OCI-LY7 (cell line): ENCODE measurements around the gene LTB. TPM values are rescaled to one million over a fixed set of nuclear protein-coding genes. Genes with fewer than 3 reads are reported as not detected.
A peak's percentile ranks its signal among the peaks of the same experiment; 100 is the strongest.

ENCODE experiments used
- BruUV-seq: library from RNA; stranded (reverse); fragments of 400-500 nt; replicated peaks from 2 replicates; lab custom pipeline; 2021; lab: Mats Ljungman, UMichigan
- CTCF ChIA-PET: fragments of 300-600 bp; sonication (Branson Sonifier 250); formaldehyde crosslinking; loops from one replicate; lab custom pipeline; 2022; ENCODE audit warnings: antibody characterized with exemption; ENCODE audit not compliant: unreplicated experiment; lab: Charles Lee
- POLR2A ChIA-PET: fragments of 300-600 bp; sonication (Branson Sonifier 250); formaldehyde crosslinking; loops from one replicate; lab custom pipeline; 2022; ENCODE audit warnings: antibody characterized with exemption; lab: Charles Lee
- DNase-seq: peaks from one replicate; pipeline ENCODE4 v3.0.0-alpha.2; 2015; ENCODE audit warnings: low spot score
- H2AFZ ChIP-seq: fragments of 200-600 bp; sonication (generic), shearing (Covaris generic); 2 replicates; pipeline ENCODE4 v1.6.1; 2014; ENCODE audit warnings: mild to moderate bottlenecking, antibody characterized with exemption, low read length, moderate library complexity
- H3K27ac ChIP-seq: fragments of 200-600 bp; sonication (generic); 2 replicates; pipeline ENCODE4 v1.5.1; 2014; ENCODE audit warnings: mixed run types, low read depth, mild to moderate bottlenecking, moderate library complexity, low read length, inconsistent platforms; ENCODE audit not compliant: poor library complexity, severe bottlenecking
- H3K36me3 ChIP-seq: fragments of 200-600 bp; sonication (generic); 2 replicates; pipeline ENCODE4 v1.6.1; 2014; ENCODE audit warnings: mild to moderate bottlenecking, antibody characterized with exemption, low read length, moderate library complexity, mixed read lengths; ENCODE audit not compliant: insufficient read depth
- H3K4me1 ChIP-seq: fragments of 200-600 bp; sonication (generic); 2 replicates; pipeline ENCODE4 v1.5.1; 2014; ENCODE audit warnings: mild to moderate bottlenecking, low read length; ENCODE audit not compliant: insufficient read depth, poor library complexity, severe bottlenecking
- H3K4me2 ChIP-seq: fragments of 200-600 bp; sonication (generic); 2 replicates; pipeline ENCODE4 v1.6.1; 2014; ENCODE audit warnings: mild to moderate bottlenecking, low read length
- H3K4me3 ChIP-seq: fragments of 200-600 bp; sonication (generic); 2 replicates; pipeline ENCODE4 v1.5.1; 2014; ENCODE audit warnings: mild to moderate bottlenecking, low read depth, low read length; ENCODE audit not compliant: poor library complexity, severe bottlenecking
- H3K79me2 ChIP-seq: fragments of 200-600 bp; sonication (generic); 2 replicates; pipeline ENCODE4 v1.6.1; 2016; ENCODE audit warnings: low read depth, mild to moderate bottlenecking, low read length, moderate library complexity, mixed read lengths; ENCODE audit not compliant: insufficient read depth
- H3K9me2 ChIP-seq: fragments of 200-600 bp; sonication (generic); 2 replicates; pipeline ENCODE4 v1.6.1; 2016; ENCODE audit warnings: mild to moderate bottlenecking, low read length, mixed read lengths; ENCODE audit not compliant: insufficient read depth
- H3K9me3 ChIP-seq: fragments of 200-600 bp; sonication (generic); 2 replicates; pipeline ENCODE4 v1.6.1; 2014; ENCODE audit warnings: mild to moderate bottlenecking, mixed run types, low read length, mixed read lengths
- H4K20me1 ChIP-seq: fragments of 200-600 bp; sonication (generic); 2 replicates; pipeline ENCODE4 v1.6.1; 2014; ENCODE audit warnings: mild to moderate bottlenecking, antibody characterized with exemption, low read length, moderate library complexity, mixed read lengths; ENCODE audit not compliant: insufficient read depth
- CTCF ChIP-seq: fragments of 200-600 bp; sonication (generic); conservative IDR thresholded peaks from 2 replicates; pipeline ENCODE4 v1.5.1; 2014; ENCODE audit warnings: mild to moderate bottlenecking, antibody characterized with exemption, low read length, moderate library complexity, mixed read lengths
- EZH2phosphoT487 ChIP-seq: fragments of 200-600 bp; sonication (generic); IDR thresholded peaks from 2 replicates; pipeline ENCODE4 v1.6.1; 2018; ENCODE audit warnings: low read depth, borderline replicate concordance, mild to moderate bottlenecking, mixed run types, antibody characterized with exemption, low read length, moderate library complexity, mixed read lengths
- intact Hi-C: fragments of 100-400 bp; cut with micrococcal nuclease; formaldehyde crosslinking; loops from one replicate; pipeline ENCODE4 v1.10.0; 2022; ENCODE audit not compliant: unreplicated experiment
- total RNA-seq, 2 experiments: library from RNA; depleted of rRNA in 1 of 2; stranded (reverse); fragments of >200 nt in 1 of 2; shearing (Covaris generic) in 1 of 2; gene quantifications; 2 replicates each; pipeline ENCODE4 v1.2.3, GENCODE V29; 2014 to 2022

Gene LTB
- total RNA-seq, 2 experiments from 2014 or later: 36.5 to 36.9 TPM

GRCh38 chr6:31544676-31545075 is 37.5 kb downstream of the LTB start:
- Histone ChIP-seq H3K27ac (peak overlapping the region; percentile 36), H3K4me1 (peaks cover 60% of the 10 kb centered on the region), H3K4me3 (no peak overlapping the region), H3K9me2 (no peaks in the 10 kb centered on the region), H3K9me3 (no peaks in the 10 kb centered on the region; the same call in 1 of the 2 replicates), H3K79me2 (peaks cover 50% of the 10 kb centered on the region), H2AFZ (no peak overlapping the region), H4K20me1 (peaks cover 15% of the 10 kb centered on the region), H3K36me3 (peaks cover 29% of the 10 kb centered on the region), H3K4me2 (peak overlapping the region; percentile 82; the same call in 1 of the 2 replicates)
- POLR2A ChIA-PET: interaction anchor here (0.9 kb wide), 1 partner anchor 50 kb away, joined by 3 read pairs; no protein-coding TSS in a partner anchor
- BruUV-seq: no TSS peak
- DNase-seq: no peak
- no peak for TF ChIP-seq EZH2phosphoT487
- no peak for TF ChIP-seq CTCF
- intact Hi-C loops: loop anchor here (5.0 to 10.0 kb wide), 2 partner anchors 142 to 250 kb away; partner anchors contain the start of genes MICA and VARS1
- CTCF ChIA-PET: no interaction called here

GRCh38 chr6:31543639-31544038 is 38.6 kb downstream of the LTB start:
- Histone ChIP-seq H2AFZ (no peak overlapping the region), H4K20me1 (peaks cover 26% of the 10 kb centered on the region), H3K9me2 (no peaks in the 10 kb centered on the region), H3K36me3 (peaks cover 29% of the 10 kb centered on the region), H3K4me2 (peak overlapping the region; percentile 100), H3K4me1 (peaks cover 61% of the 10 kb centered on the region), H3K79me2 (peaks cover 55% of the 10 kb centered on the region), H3K27ac (no peak overlapping the region), H3K9me3 (no peaks in the 10 kb centered on the region), H3K4me3 (no peak overlapping the region)
- ChIA-PET CTCF (no interaction called here), POLR2A (interaction anchor here (0.6 kb wide), 1 partner anchor 51 kb away, joined by 3 read pairs; no protein-coding TSS in a partner anchor)
- intact Hi-C loops: loop anchor here (5.0 to 10.0 kb wide), 2 partner anchors 141 to 251 kb away; partner anchors contain the start of genes MICA and VARS1
- TF ChIP-seq EZH2phosphoT487 (no peak), CTCF (no peak)
- BruUV-seq: no TSS peak
- DNase-seq: no peak
